ENCODE results near the gene UFSP1. TPM values are rescaled to one million over a fixed set of nuclear protein-coding genes. Genes with fewer than 3 reads are reported as not detected.
A peak's percentile ranks its signal among the peaks of the same experiment; 100 is the strongest.

Gene UFSP1
- total and polyA plus RNA-seq, 2 of the 13 experiments (the other 11 are each of a cell fraction or from before 2014, with no cell fraction given): 0.65 to 3.3 TPM

- TF ChIP-seq ZNF782 (CRISPR knock-in tag; IDR thresholded peaks at IDR 0.05; ENCODE audit: borderline replicate concordance) (no peak), GATAD2A (CRISPR knock-in tag; IDR thresholded peaks at IDR 0.05) (no peak), MYNN (CRISPR knock-in tag; IDR thresholded peaks at IDR 0.05; ENCODE audit: low read depth) (0 out of 2 replicates have a peak, but pooled peaks have one; percentile 57), MAFK (conservative IDR thresholded peaks at IDR 0.05 in 1 of 2, IDR thresholded peaks at IDR 0.05 in 1 of 2; ENCODE audit: low read length in 2 of 2) (no peak), ZBTB7A (CRISPR knock-in tag; IDR thresholded peaks at IDR 0.05) (no peak), ZKSCAN1 (IDR thresholded peaks at IDR 0.05; ENCODE audit: low read length) (no peak), ZNF468 (CRISPR knock-in tag; IDR thresholded peaks at IDR 0.05) (no peak), ZBTB14 (CRISPR knock-in tag; IDR thresholded peaks at IDR 0.05) (no peak), ZNF800 (CRISPR knock-in tag; IDR thresholded peaks at IDR 0.05) (peak; percentile 72), ZBTB34 (CRISPR knock-in tag; IDR thresholded peaks at IDR 0.05) (no peak), ZMYM4 (CRISPR knock-in tag; IDR thresholded peaks at IDR 0.05) (no peak), ZNF703 (CRISPR knock-in tag; IDR thresholded peaks at IDR 0.05; ENCODE audit: borderline replicate concordance) (no peak), WIZ (CRISPR knock-in tag; IDR thresholded peaks at IDR 0.05) (no peak), ZNF546 (CRISPR knock-in tag; conservative IDR thresholded peaks at IDR 0.05) (no peak), CC2D1A (CRISPR knock-in tag; IDR thresholded peaks at IDR 0.05) (no peak), ZNF530 (CRISPR knock-in tag; IDR thresholded peaks at IDR 0.05; ENCODE audit: low read depth) (no peak), RFX3 (CRISPR knock-in tag; IDR thresholded peaks at IDR 0.05) (no peak), RORA (CRISPR knock-in tag; IDR thresholded peaks at IDR 0.05) (no peak), ZBTB7B (CRISPR knock-in tag; IDR thresholded peaks at IDR 0.05) (no peak), TEAD3 (CRISPR knock-in tag; optimal IDR thresholded peaks at IDR 0.05; ENCODE audit: borderline replicate concordance) (no peak)
- TF ChIP-seq, protein P1, sequence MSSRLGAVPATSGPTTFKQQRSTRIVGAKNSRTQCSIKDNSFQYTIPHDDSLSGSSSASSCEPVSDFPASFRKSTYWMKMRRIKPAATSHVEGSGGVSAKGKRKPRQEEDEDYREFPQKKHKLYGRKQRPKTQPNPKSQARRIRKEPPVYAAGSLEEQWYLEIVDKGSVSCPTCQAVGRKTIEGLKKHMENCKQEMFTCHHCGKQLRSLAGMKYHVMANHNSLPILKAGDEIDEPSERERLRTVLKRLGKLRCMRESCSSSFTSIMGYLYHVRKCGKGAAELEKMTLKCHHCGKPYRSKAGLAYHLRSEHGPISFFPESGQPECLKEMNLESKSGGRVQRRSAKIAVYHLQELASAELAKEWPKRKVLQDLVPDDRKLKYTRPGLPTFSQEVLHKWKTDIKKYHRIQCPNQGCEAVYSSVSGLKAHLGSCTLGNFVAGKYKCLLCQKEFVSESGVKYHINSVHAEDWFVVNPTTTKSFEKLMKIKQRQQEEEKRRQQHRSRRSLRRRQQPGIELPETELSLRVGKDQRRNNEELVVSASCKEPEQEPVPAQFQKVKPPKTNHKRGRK (CRISPR knock-in tag; IDR thresholded peaks at IDR 0.05): no peak
Measured at GRCh38 chr7:100895956-100896731, 6.6 kb upstream of the UFSP1 start (continued).

Measured in HepG2 (cell line).